Right cardiac atrium (tissue), 5 donors: ENCODE results near the gene SLIT3. TPM values are rescaled to one million over a fixed set of nuclear protein-coding genes. Genes with fewer than 3 reads are reported as not detected.
A peak's percentile ranks its signal among the peaks of the same experiment; 100 is the strongest.

ENCODE experiments used
- ATAC-seq, 2 donors: fragments of 200-7000 bp; cut with Tn5 transposase; one replicate each; pipeline versions ENCODE4 v1.8.0 to v1.9.1; 2020; ENCODE audit warnings: moderate library complexity in 2 of 2, mild to moderate bottlenecking in 1 of 2
- DNase-seq, 3 donors: peaks; one replicate each; pipeline ENCODE4 v3.0.0-alpha.2; 2020
- H3K27ac ChIP-seq: one replicate; pipeline ENCODE4 v1.5.1; 2013; ENCODE audit warnings: mild to moderate bottlenecking, low read length, control low read depth, moderate library complexity
- H3K27me3 ChIP-seq: one replicate; pipeline ENCODE4 v1.6.1; 2013; ENCODE audit not compliant: control insufficient read depth, insufficient read depth
- H3K4me1 ChIP-seq: one replicate; pipeline ENCODE4 v1.6.1; 2013; ENCODE audit warnings: low read length; ENCODE audit not compliant: control insufficient read depth, insufficient read depth
- H3K4me3 ChIP-seq: one replicate; pipeline ENCODE4 v1.5.1; 2013; ENCODE audit warnings: low read length, control low read depth
- H3K9me3 ChIP-seq: one replicate; pipeline ENCODE4 v1.6.1; 2013; ENCODE audit warnings: low read length; ENCODE audit not compliant: control insufficient read depth
- whole genome bisulfite sequencing: extraction: QIAGEN DNeasy Blood & Tissue Kit; methylation state at CpG from one replicate; pipeline ENCODE4 v1.1.7; 2013; 5-methylcytosine and 5-hydroxymethylcytosine counted together
- intact Hi-C, 4 donors: fragments of 100-400 bp; cut with DNase I; formaldehyde crosslinking; loops; one replicate each; pipeline versions ENCODE4 v1.11.0 to v1.14.0; 2022 to 2023
- polyA plus RNA-seq: library from polyadenylated mRNA; stranded (reverse); fragments of 200-250 nt; gene quantifications from one replicate; pipeline ENCODE4 v1.2.3, GENCODE V29; 2013
- total RNA-seq, 4 donors: library from RNA; stranded (reverse); fragmentation: NEBNext Ultra II Directional; extraction: Animal tissue kit (Norgen Biotek cat#: 25700); gene quantifications; one replicate each; pipeline ENCODE4 v1.2.1, GENCODE V29; 2021
- donor health status: healthy with polysubstance abuse.
- donor health status: DM: no; HTN: yes; CAD: no.
- donor health status: DM: no; HTN: no; CAD: no.
- donor health status: DM: no; HTN: yes; CAD: no; lungs with severe emphysema.
- donor health status: DM: yes; HTN: yes; CAD: no.

The SLIT3 gene
- total and polyA plus RNA-seq, 5 donors, result 32.9 to 188 (median 109) TPM

- H3K27me3 ChIP-seq, result no peaks in the 10 kb centered on the region
- no peaks in the 10 kb centered on the region for H3K4me1 ChIP-seq
- no peaks in the 10 kb centered on the region for H3K9me3 ChIP-seq
- H3K4me3 ChIP-seq, result no peak overlapping the region
- ATAC-seq (no peak), DNase-seq (no peak)
- intact Hi-C loops, result no loop called here
- WGBS, result 77% methylated on average over 9 of the region's 9 CpGs
- no peak overlapping the region for H3K27ac ChIP-seq
These were observed 219.8 kb downstream of the SLIT3 start for GRCh38 chr5:169081000-169081724.

GRCh38 chr5:169080448-169080911 lies 220.5 kb downstream of the SLIT3 start:
- 60% methylated on average over 6 of the region's 6 CpGs for WGBS
- no peak overlapping the region for H3K27ac ChIP-seq
- intact Hi-C loops, result no loop called here

GRCh38 chr5:169079697-169080096 lies 221.2 kb downstream of the SLIT3 start:
- Histone ChIP-seq H3K27ac (no peak overlapping the region), H3K4me3 (no peak overlapping the region), H3K9me3 (no peaks in the 10 kb centered on the region), H3K27me3 (no peaks in the 10 kb centered on the region), H3K4me1 (no peaks in the 10 kb centered on the region)
- WGBS, result 76% methylated on average over 2 of the region's 2 CpGs
- intact Hi-C loops, result no loop called here
- ATAC-seq (no peak), DNase-seq (no peak)

More at GRCh38 chr5:169080448-169080911, 220.5 kb downstream of the SLIT3 start:
- Histone ChIP-seq H3K4me3 (no peak overlapping the region), H3K27me3 (no peaks in the 10 kb centered on the region), H3K9me3 (no peaks in the 10 kb centered on the region), H3K4me1 (no peaks in the 10 kb centered on the region)
- DNase-seq, result no peak
- ATAC-seq, result peak; percentile 11 to 50

- no peak for ATAC-seq
- Histone ChIP-seq H3K27ac (no peak overlapping the region), H3K4me1 (no peaks in the 10 kb centered on the region), H3K9me3 (no peaks in the 10 kb centered on the region), H3K4me3 (no peak overlapping the region), H3K27me3 (no peaks in the 10 kb centered on the region)
- DNase-seq, result no peak
- WGBS, result 93% methylated on average over 3 of the region's 3 CpGs
- intact Hi-C loops, result no loop called here
These were observed 226.1 kb downstream of the SLIT3 start for GRCh38 chr5:169074839-169075238.

GRCh38 chr5:169072233-169072632 lies 228.7 kb downstream of the SLIT3 start:
- no peak for DNase-seq
- H3K27me3 ChIP-seq, result no peaks in the 10 kb centered on the region
- H3K27ac ChIP-seq, result no peak overlapping the region
- no peaks in the 10 kb centered on the region for H3K4me1 ChIP-seq
- intact Hi-C loops, result no loop called here
- ATAC-seq, result no peak
- H3K4me3 ChIP-seq, result no peak overlapping the region
- no peaks in the 10 kb centered on the region for H3K9me3 ChIP-seq

- no peaks in the 10 kb centered on the region for H3K9me3 ChIP-seq
- H3K4me1 ChIP-seq, result peaks cover 2% of the 10 kb centered on the region
- H3K27ac ChIP-seq, result no peak overlapping the region
- DNase-seq (no peak), ATAC-seq (no peak)
- no peaks in the 10 kb centered on the region for H3K27me3 ChIP-seq
- 36% methylated on average over 4 of the region's 4 CpGs for whole genome bisulfite sequencing
- no peak overlapping the region for H3K4me3 ChIP-seq
- intact Hi-C loops, result no loop called here
These were observed 230.5 kb downstream of the SLIT3 start for GRCh38 chr5:169070413-169070812.

- Histone ChIP-seq H3K4me3 (no peak overlapping the region), H3K27me3 (no peaks in the 10 kb centered on the region), H3K9me3 (no peaks in the 10 kb centered on the region), H3K4me1 (peaks cover 2% of the 10 kb centered on the region), H3K27ac (peak overlapping the region; percentile 42)
- DNase-seq (no peak), ATAC-seq (peak; percentile 36 to 56)
- WGBS, result 19% methylated on average over 2 of the region's 2 CpGs
- intact Hi-C loops, result loop anchor here in 1 of 4 donors (10.0 kb wide), 1 partner anchor 63 kb away; no protein-coding TSS in a partner anchor
These were observed 233.2 kb downstream of the SLIT3 start for GRCh38 chr5:169067751-169068173.

- peak in 1 of 3 donors; percentile 25 for DNase-seq
- H3K27ac ChIP-seq, result no peak overlapping the region
These were observed 235.5 kb downstream of the SLIT3 start for GRCh38 chr5:169065400-169065799.

GRCh38 chr5:169064093-169064492 lies 236.8 kb downstream of the SLIT3 start:
- intact Hi-C loops, result loop anchor here in 1 of 4 donors (10.0 kb wide), 1 partner anchor 59 kb away; no protein-coding TSS in a partner anchor
- ATAC-seq, result peak; percentile 10 to 33
- 14% methylated on average over 3 of the region's 3 CpGs for WGBS
- DNase-seq, result peak in 1 of 3 donors; percentile 21
- Histone ChIP-seq H3K27me3 (no peaks in the 10 kb centered on the region), H3K9me3 (no peaks in the 10 kb centered on the region), H3K27ac (no peak overlapping the region), H3K4me3 (no peak overlapping the region), H3K4me1 (peaks cover 2% of the 10 kb centered on the region)

More at GRCh38 chr5:169065400-169065799, 235.5 kb downstream of the SLIT3 start:
- intact Hi-C loops, result loop anchor here in 1 of 4 donors (10.0 kb wide), 1 partner anchor 61 kb away; no protein-coding TSS in a partner anchor
- no peak overlapping the region for H3K4me3 ChIP-seq
- ATAC-seq, result peak in 1 of 2 donors; percentile 72
- WGBS, result 53% methylated on average over 5 of the region's 5 CpGs
- H3K9me3 ChIP-seq, result no peaks in the 10 kb centered on the region
- no peaks in the 10 kb centered on the region for H3K27me3 ChIP-seq
- H3K4me1 ChIP-seq, result peaks cover 2% of the 10 kb centered on the region

- DNase-seq, result no peak
- WGBS, result 59% methylated on average over 12 of the region's 12 CpGs
- Histone ChIP-seq H3K27me3 (no peaks in the 10 kb centered on the region), H3K27ac (no peak overlapping the region), H3K4me3 (no peak overlapping the region), H3K4me1 (peaks cover 2% of the 10 kb centered on the region), H3K9me3 (no peaks in the 10 kb centered on the region)
- peak in 1 of 2 donors; percentile 9 for ATAC-seq
- intact Hi-C loops, result loop anchor here in 1 of 4 donors (10.0 kb wide), 1 partner anchor 59 kb away; no protein-coding TSS in a partner anchor
These were observed 237.5 kb downstream of the SLIT3 start for GRCh38 chr5:169063316-169063953.

- Histone ChIP-seq H3K4me3 (no peak overlapping the region), H3K27ac (no peak overlapping the region), H3K9me3 (no peaks in the 10 kb centered on the region), H3K27me3 (no peaks in the 10 kb centered on the region), H3K4me1 (peaks cover 2% of the 10 kb centered on the region)
- no peak for DNase-seq
- ATAC-seq, result no peak
- 73% methylated on average over 2 of the region's 2 CpGs for WGBS
- intact Hi-C loops, result loop anchor here in 1 of 4 donors (10.0 kb wide), 1 partner anchor 58 kb away; no protein-coding TSS in a partner anchor
These were observed 238.2 kb downstream of the SLIT3 start for GRCh38 chr5:169062690-169063089.
